ENCODE results near the gene KCNIP4.

KCNIP4 gene

GRCh38 chr4:20829617-20830357 is 1118.8 kb downstream of the KCNIP4 start:
- Histone ChIP-seq H3K4me1 (no peaks in the 10 kb centered on the region), H3K4me2 (ENCODE audit: low read length) (no peak overlapping the region), H3K79me2 (no peaks in the 10 kb centered on the region), H3K9ac (no peak overlapping the region), H3K36me3 (ENCODE audit: control insufficient read depth, insufficient read depth, low read length) (no peaks in the 10 kb centered on the region), H3K27ac (no peak overlapping the region), H3K4me3 (ENCODE audit: low read depth, low read length) (no peak overlapping the region), H2AFZ (no peak overlapping the region), H3K27me3 (ENCODE audit: control insufficient read depth, insufficient read depth, low read length) (no peaks in the 10 kb centered on the region), H3K9me3 (ENCODE audit: control insufficient read depth, low read length) (no peaks in the 10 kb centered on the region)
- no peak for TF ChIP-seq CTCF (IDR thresholded peaks at IDR 0.05)

GRCh38 chr4:20825505-20825904 is 1123.1 kb downstream of the KCNIP4 start:
- H3K9me3 ChIP-seq (ENCODE audit: control insufficient read depth, low read length), result no peaks in the 10 kb centered on the region
- no peak for TF ChIP-seq CTCF (IDR thresholded peaks at IDR 0.05)
- no peak overlapping the region for H3K4me2 ChIP-seq (ENCODE audit: low read length)
- no peak overlapping the region for H3K4me3 ChIP-seq (ENCODE audit: low read depth, low read length)
- no peaks in the 10 kb centered on the region for H3K4me1 ChIP-seq
- H3K36me3 ChIP-seq (ENCODE audit: control insufficient read depth, insufficient read depth, low read length), result no peaks in the 10 kb centered on the region
- no peak overlapping the region for H3K9ac ChIP-seq
- H3K79me2 ChIP-seq, result no peaks in the 10 kb centered on the region
- H3K27me3 ChIP-seq (ENCODE audit: control insufficient read depth, insufficient read depth, low read length), result no peaks in the 10 kb centered on the region
- H3K27ac ChIP-seq, result no peak overlapping the region
- H2AFZ ChIP-seq, result no peak overlapping the region

- TF ChIP-seq CTCF (IDR thresholded peaks at IDR 0.05), result no peak
- no peak overlapping the region for H3K9ac ChIP-seq
- no peaks in the 10 kb centered on the region for H3K36me3 ChIP-seq (ENCODE audit: control insufficient read depth, insufficient read depth, low read length)
- no peak overlapping the region for H3K4me2 ChIP-seq (ENCODE audit: low read length)
- no peaks in the 10 kb centered on the region for H3K79me2 ChIP-seq
- no peak overlapping the region for H3K27ac ChIP-seq
- no peak overlapping the region for H2AFZ ChIP-seq
- no peaks in the 10 kb centered on the region for H3K4me1 ChIP-seq
- H3K4me3 ChIP-seq (ENCODE audit: low read depth, low read length), result no peak overlapping the region
- no peaks in the 10 kb centered on the region for H3K9me3 ChIP-seq (ENCODE audit: control insufficient read depth, low read length)
- H3K27me3 ChIP-seq (ENCODE audit: control insufficient read depth, insufficient read depth, low read length), result no peaks in the 10 kb centered on the region
Measured at GRCh38 chr4:20816287-20816686, 1132.3 kb downstream of the KCNIP4 start.

- no peak overlapping the region for H3K4me3 ChIP-seq (ENCODE audit: low read depth, low read length)
- H3K27me3 ChIP-seq (ENCODE audit: control insufficient read depth, insufficient read depth, low read length), result no peaks in the 10 kb centered on the region
- no peak overlapping the region for H3K27ac ChIP-seq
- H3K9me3 ChIP-seq (ENCODE audit: control insufficient read depth, low read length), result no peaks in the 10 kb centered on the region
- H2AFZ ChIP-seq, result no peak overlapping the region
- H3K36me3 ChIP-seq (ENCODE audit: control insufficient read depth, insufficient read depth, low read length), result no peaks in the 10 kb centered on the region
- no peak overlapping the region for H3K9ac ChIP-seq
- H3K79me2 ChIP-seq, result no peaks in the 10 kb centered on the region
- no peaks in the 10 kb centered on the region for H3K4me1 ChIP-seq
- no peak for TF ChIP-seq CTCF (IDR thresholded peaks at IDR 0.05)
- H3K4me2 ChIP-seq (ENCODE audit: low read length), result no peak overlapping the region
Measured at GRCh38 chr4:20813700-20814099, 1134.9 kb downstream of the KCNIP4 start.

GRCh38 chr4:20809812-20810211 is 1138.8 kb downstream of the KCNIP4 start:
- TF ChIP-seq CTCF (IDR thresholded peaks at IDR 0.05), result no peak
- no peak overlapping the region for H2AFZ ChIP-seq
- no peaks in the 10 kb centered on the region for H3K79me2 ChIP-seq
- H3K4me3 ChIP-seq (ENCODE audit: low read depth, low read length), result no peak overlapping the region
- H3K4me2 ChIP-seq (ENCODE audit: low read length), result no peak overlapping the region
- H3K9ac ChIP-seq, result no peak overlapping the region
- no peaks in the 10 kb centered on the region for H3K4me1 ChIP-seq
- no peaks in the 10 kb centered on the region for H3K36me3 ChIP-seq (ENCODE audit: control insufficient read depth, insufficient read depth, low read length)
- no peaks in the 10 kb centered on the region for H3K27me3 ChIP-seq (ENCODE audit: control insufficient read depth, insufficient read depth, low read length)
- H3K9me3 ChIP-seq (ENCODE audit: control insufficient read depth, low read length), result no peaks in the 10 kb centered on the region
- no peak overlapping the region for H3K27ac ChIP-seq

Measured in parathyroid adenoma (tissue), 2 donors.